Measurements from ENCODE around the gene B9D2. TPM values are rescaled to one million over a fixed set of nuclear protein-coding genes. Genes with fewer than 3 reads are reported as not detected.

Gene B9D2
- total RNA-seq, 1 donor from 2014 or later = 7.6 TPM

GRCh38 chr19:41335467-41335866 is 28.5 kb downstream of the B9D2 start:
- DNase-seq = no peak
- peaks cover 6% of the 10 kb centered on the region for H3K27me3 Mint-ChIP-seq (ENCODE audit: unreplicated experiment)
- H3K36me3 Mint-ChIP-seq (ENCODE audit: unreplicated experiment) = no peaks in the 10 kb centered on the region
- no peak for TF ChIP-seq CTCF (IDR thresholded peaks at IDR 0.05; ENCODE audit: partially characterized antibody, unreplicated experiment)
- H3K4me1 Mint-ChIP-seq (ENCODE audit: low read depth, unreplicated experiment) = peaks cover 4% of the 10 kb centered on the region
- no peak overlapping the region for H3K27ac Mint-ChIP-seq (ENCODE audit: unreplicated experiment)
- H3K4me3 Mint-ChIP-seq (ENCODE audit: unreplicated experiment) = no peak overlapping the region
- H3K9me3 Mint-ChIP-seq (ENCODE audit: unreplicated experiment) = peaks cover 3% of the 10 kb centered on the region

GRCh38 chr19:41334793-41335192 is 29.2 kb downstream of the B9D2 start:
- Mint-ChIP-seq H3K27ac (ENCODE audit: unreplicated experiment) (no peak overlapping the region), H3K27me3 (ENCODE audit: unreplicated experiment) (peaks cover 8% of the 10 kb centered on the region), H3K4me1 (ENCODE audit: low read depth, unreplicated experiment) (peaks cover 5% of the 10 kb centered on the region), H3K4me3 (ENCODE audit: unreplicated experiment) (no peak overlapping the region), H3K36me3 (ENCODE audit: unreplicated experiment) (no peaks in the 10 kb centered on the region), H3K9me3 (ENCODE audit: unreplicated experiment) (peaks cover 3% of the 10 kb centered on the region)
- TF ChIP-seq CTCF (IDR thresholded peaks at IDR 0.05; ENCODE audit: partially characterized antibody, unreplicated experiment) = no peak
- DNase-seq = no peak

GRCh38 chr19:41332468-41332867 is 31.5 kb downstream of the B9D2 start:
- H3K27ac Mint-ChIP-seq (ENCODE audit: unreplicated experiment) = no peak overlapping the region
- peaks cover 8% of the 10 kb centered on the region for H3K9me3 Mint-ChIP-seq (ENCODE audit: unreplicated experiment)
- peaks cover 16% of the 10 kb centered on the region for H3K27me3 Mint-ChIP-seq (ENCODE audit: unreplicated experiment)

GRCh38 chr19:41332000-41332399 is 31.9 kb downstream of the B9D2 start:
- Mint-ChIP-seq H3K36me3 (ENCODE audit: unreplicated experiment) (no peaks in the 10 kb centered on the region), H3K9me3 (ENCODE audit: unreplicated experiment) (peaks cover 9% of the 10 kb centered on the region), H3K4me1 (ENCODE audit: low read depth, unreplicated experiment) (peaks cover 22% of the 10 kb centered on the region), H3K27ac (ENCODE audit: unreplicated experiment) (peak overlapping the region; percentile 19), H3K27me3 (ENCODE audit: unreplicated experiment) (peaks cover 18% of the 10 kb centered on the region), H3K4me3 (ENCODE audit: unreplicated experiment) (peak overlapping the region; percentile 70)
- no peak for TF ChIP-seq CTCF (IDR thresholded peaks at IDR 0.05; ENCODE audit: partially characterized antibody, unreplicated experiment)
- no peak for DNase-seq

More at GRCh38 chr19:41332468-41332867, 31.5 kb downstream of the B9D2 start:
- no peak for TF ChIP-seq CTCF (IDR thresholded peaks at IDR 0.05; ENCODE audit: partially characterized antibody, unreplicated experiment)
- Mint-ChIP-seq H3K4me3 (ENCODE audit: unreplicated experiment) (no peak overlapping the region), H3K36me3 (ENCODE audit: unreplicated experiment) (no peaks in the 10 kb centered on the region), H3K4me1 (ENCODE audit: low read depth, unreplicated experiment) (peaks cover 20% of the 10 kb centered on the region)
- DNase-seq = no peak

- Mint-ChIP-seq H3K36me3 (ENCODE audit: unreplicated experiment) (no peaks in the 10 kb centered on the region), H3K4me3 (ENCODE audit: unreplicated experiment) (peak overlapping the region; percentile 70), H3K27ac (ENCODE audit: unreplicated experiment) (peak overlapping the region; percentile 72)
These were observed 32.8 kb downstream of the B9D2 start for GRCh38 chr19:41330946-41331678.

More at GRCh38 chr19:41330946-41331678, 32.8 kb downstream of the B9D2 start:
- no peak for TF ChIP-seq CTCF (IDR thresholded peaks at IDR 0.05; ENCODE audit: partially characterized antibody, unreplicated experiment)
- peaks cover 16% of the 10 kb centered on the region for H3K9me3 Mint-ChIP-seq (ENCODE audit: unreplicated experiment)
- peaks cover 29% of the 10 kb centered on the region for H3K4me1 Mint-ChIP-seq (ENCODE audit: low read depth, unreplicated experiment)
- DNase-seq = peak; percentile 51
- H3K27me3 Mint-ChIP-seq (ENCODE audit: unreplicated experiment) = peaks cover 25% of the 10 kb centered on the region
